GM19025 (cell line): ENCODE measurements around the gene ATOSB.
A peak's percentile ranks its signal among the peaks of the same experiment; 100 is the strongest.
"Not testable (repeated sequence)": the region's sequence is repeated elsewhere in the genome, so short reads cannot be mapped to it uniquely, and the experiment has no call there.

Experiments used
- ATAC-seq: cut with Tn5 transposase; IDR thresholded peaks from one replicate; pipeline ENCODE4 v1.9.1; 2021; ENCODE audit warnings: mild to moderate bottlenecking, low read depth, moderate library complexity; ENCODE audit not compliant: unreplicated experiment

ATOSB gene, protein sequence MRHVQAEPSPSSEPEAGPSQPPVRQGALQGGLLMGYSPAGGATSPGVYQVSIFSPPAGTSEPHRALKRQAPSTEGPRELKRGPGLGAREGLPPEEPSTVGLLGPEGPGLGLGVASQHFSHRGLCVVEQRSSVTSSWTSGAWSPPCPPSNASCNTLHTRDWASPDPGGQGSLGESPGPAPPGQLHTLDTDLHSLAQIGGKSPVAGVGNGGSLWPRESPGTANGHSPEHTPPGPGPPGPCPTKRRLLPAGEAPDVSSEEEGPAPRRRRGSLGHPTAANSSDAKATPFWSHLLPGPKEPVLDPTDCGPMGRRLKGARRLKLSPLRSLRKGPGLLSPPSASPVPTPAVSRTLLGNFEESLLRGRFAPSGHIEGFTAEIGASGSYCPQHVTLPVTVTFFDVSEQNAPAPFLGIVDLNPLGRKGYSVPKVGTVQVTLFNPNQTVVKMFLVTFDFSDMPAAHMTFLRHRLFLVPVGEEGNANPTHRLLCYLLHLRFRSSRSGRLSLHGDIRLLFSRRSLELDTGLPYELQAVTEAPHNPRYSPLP

DNA sequence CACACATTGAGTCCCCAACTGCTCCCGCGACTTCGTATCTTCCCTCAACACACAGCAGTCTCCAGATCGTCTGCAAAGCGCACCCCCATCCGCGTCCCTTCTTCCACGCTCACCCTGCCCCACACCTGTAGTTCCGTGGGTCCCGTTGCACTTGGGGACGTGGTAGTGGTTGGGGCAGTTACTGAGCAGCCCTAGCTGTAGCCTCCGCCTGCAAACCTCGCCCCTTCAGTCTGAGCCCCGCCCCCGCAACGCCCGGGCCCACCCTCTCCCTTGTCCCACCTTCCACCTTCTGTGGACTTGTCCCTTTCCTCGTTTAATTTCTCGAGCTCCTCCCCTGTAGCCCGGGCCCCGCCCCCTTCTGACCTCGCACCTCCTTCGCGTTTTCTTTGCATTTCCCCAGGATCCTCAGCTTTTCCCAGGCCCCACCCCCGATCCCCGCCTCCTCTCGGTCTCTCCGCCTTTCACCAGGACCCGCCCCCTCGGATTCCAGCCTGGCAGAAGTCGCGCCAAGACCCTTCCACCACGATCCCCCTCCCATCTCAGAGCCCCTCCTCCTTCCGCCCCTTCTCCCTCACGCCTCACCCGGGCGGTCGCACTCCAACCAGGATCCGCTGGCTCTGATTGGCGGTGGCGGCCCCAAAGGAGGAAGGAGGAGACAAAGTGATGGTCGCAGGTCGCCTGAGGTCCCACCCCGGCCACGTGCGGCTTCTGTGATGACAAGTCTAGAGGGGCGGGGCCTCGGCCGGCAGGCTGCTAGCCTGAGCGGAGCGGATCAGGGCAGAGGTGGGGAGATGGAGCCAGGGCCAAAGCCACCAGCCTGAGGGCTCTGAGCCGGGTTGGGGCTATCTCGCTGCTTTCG is at the start of gene ATOSB:
Gene ATOSB, minus strand, starts transcription at position 183 of the 859 bp plus-strand sequence. CDS start 7,588 bp downstream, outside the sequence.
- peak; percentile 46 for ATAC-seq

DNA sequence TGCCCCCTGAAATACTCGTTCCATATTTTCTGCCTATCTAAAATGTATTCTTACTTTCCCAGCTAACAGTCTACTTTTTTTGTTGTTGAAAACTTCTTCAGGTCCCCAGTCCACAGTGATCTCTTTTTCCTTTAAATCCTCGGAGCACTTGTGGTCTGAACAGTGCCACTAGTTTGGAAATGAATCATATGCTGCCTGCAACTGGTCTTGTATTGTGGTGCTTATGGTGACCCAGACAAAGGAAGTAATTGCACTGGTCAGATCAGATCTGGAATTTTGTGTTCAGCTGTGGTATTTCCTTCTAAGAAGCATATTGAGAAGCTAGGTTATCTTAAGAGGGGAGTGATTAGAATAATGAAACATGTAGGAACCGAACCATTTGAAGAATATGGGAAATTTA is 49.0 kb upstream of the ATOSB start:
- no peak for ATAC-seq

DNA sequence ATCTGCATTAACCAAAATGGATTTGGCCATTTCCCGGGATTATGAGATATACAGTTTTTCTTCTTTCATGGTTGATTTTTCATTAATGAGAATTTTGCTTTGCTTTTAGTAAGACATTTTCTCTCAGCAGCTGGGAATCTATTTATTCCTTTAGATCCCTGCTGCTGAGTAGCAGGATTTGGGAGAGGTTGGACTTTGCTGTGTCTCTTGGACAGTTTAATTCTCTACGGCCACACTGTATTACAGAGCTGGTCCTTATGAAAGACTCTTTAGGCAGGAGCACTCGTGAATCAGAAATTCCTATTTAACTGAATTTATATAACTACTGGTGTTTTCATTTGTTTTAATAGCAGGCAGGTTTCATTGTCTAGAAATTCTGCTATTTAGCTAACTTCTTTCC is 47.8 kb upstream of the ATOSB start:
- no peak for ATAC-seq

DNA sequence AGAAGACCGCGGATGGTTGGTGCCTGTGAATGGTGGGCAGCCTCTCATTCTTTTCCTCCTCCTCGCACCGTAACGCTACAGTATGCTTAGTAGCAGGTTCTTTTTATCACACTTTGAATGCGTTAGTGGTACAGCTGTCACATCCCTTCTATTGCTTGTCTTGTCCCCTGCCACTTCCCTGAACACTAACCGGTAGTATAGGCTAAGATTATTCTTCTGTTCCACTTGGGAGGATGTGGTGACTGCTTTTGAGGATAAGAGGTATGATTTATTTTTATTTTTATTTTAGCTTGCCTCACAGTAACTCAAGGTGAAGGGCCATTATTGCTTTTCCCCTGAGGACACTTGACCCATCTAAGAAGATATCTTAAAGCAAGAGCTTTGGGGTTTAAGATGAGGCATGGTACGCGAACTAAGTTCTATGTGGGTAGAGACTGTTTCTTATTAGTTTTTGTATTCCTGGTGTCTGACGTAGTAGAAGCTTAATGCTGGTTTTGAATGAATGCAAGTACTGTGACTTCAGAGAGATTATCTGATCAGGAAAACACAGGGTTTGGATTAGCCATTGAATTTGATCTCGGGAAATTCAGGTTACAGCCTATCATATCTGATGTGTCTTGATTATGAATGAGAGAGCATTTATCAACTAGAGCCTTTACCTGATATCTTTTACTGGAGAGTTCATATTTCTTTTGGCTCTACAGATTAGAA is 47.1 kb upstream of the ATOSB start:
- no peak for ATAC-seq

DNA sequence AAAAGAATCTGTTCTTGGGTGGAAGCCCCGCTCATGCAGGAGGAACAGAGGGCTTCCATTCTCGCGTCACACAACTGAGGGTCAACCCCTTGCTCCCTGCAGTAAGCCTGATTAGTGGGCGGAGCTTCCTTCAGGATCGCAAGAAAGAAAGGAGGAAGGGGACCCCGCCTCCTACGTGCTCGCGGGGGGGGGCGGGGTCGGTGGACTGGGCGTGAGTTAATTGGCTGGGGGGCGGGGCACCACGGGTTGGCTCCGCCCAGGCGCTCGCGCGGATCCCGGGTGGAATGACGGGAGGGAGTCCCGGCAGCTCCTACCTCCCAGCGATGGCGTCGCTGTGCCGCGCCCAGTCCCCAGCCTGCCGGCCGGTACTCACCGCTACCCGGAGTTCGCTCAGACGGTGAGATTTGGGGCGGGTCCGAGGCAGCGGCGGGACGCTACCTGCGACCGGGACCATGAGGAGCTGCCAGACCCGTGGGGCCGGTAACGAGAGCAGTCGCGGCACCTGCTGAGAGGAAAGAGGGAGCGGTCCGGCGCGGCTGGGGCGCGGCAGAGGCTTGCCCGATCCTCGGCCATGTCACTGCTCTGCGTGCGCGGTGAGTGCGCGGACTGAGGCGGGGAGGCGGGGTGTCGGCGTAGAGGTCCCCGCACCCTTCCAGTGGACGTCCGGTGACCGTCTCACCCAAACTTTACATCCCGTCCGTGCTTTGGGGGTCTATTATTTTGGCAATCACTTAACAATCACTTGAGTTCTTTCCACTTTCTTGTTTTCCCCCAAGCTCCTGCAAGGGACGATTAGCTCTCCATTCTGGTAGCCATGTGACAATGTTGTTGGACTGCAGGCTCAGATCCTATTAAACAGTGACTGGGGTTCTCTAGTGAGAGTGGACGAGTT is 46.3 kb upstream of the ATOSB start, which contains the start of gene UNC13B:
Gene UNC13B, plus strand, starts transcription at position 297 of the 892 bp plus-strand sequence. Its CDS starts 275 bp downstream, at position 572.
- ATAC-seq, result peak; percentile 66

DNA sequence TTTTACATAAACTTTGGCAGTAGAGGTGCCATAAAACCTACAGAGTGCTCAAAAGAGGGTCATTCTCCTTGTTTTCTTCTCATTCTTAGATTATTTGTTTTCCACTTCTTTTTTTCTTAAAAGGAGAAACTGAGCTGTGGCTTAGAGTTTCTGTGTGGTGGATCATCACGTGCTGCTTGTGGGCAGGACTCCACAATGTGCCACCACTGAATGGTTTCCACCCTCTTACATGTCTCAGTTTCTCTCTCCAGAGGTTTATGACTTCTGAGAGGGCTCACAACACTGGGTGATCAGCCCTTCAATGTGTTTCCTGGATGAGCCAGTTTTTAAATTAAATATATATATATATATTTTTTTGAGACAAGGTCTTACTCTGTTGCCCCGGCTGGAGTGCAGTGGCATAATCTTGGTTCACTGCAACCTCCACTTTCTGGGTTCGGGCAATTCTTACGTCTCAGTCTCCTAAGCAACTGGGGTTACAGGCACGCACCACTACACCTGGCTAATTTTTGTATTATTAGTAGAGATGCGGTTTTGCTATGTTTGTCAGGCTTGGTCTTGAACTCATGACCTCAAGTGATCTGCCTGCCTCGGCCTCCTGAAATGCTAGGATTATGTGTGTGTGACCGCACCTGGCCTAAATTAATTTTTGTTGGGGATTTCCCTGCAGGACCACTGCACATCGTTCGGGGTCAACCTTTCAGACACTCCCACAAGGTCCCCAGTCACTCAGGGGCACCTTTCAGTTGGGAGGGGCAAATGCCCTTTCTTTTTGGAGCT is 43.0 kb upstream of the ATOSB start:
- ATAC-seq, result no peak

DNA sequence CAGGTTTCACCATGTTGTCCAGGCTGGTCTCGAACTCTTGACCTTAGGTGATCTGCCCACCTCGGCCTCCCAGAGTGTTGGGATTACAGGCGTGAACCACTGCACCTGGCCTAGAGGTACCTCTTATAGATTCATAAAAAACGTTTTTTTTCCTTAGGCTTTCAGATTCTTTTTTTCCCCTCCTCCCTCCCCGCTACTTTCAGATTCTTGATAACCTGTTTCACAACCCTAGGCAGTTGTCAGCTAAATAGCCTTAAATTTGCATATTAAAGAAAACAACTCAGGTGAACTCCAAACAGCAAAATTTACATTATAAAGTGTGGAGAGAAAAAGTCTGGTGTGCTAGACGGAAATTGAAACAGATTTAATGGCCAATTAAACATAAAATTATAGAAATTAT is 42.2 kb upstream of the ATOSB start:
- ATAC-seq, result not testable (repeated sequence)

DNA sequence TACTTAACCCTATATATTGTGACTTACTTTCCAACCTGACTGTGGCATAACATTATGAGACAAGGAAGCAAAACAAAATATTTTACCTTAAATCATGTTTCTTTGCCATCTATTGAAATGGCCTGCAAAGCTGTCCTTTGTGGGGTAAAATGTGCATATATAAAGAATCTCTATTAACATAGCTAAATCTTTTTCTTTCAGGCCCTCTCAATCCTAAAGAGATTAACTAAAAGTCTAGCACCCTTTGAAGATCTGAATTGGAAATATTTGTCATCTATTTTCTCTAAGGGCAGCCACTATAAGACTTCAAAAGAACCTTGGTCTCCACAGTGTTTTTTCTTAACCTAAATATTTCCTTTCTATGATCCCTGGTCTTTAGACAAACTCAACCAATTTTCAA is 41.1 kb upstream of the ATOSB start:
- ATAC-seq, result no peak

DNA sequence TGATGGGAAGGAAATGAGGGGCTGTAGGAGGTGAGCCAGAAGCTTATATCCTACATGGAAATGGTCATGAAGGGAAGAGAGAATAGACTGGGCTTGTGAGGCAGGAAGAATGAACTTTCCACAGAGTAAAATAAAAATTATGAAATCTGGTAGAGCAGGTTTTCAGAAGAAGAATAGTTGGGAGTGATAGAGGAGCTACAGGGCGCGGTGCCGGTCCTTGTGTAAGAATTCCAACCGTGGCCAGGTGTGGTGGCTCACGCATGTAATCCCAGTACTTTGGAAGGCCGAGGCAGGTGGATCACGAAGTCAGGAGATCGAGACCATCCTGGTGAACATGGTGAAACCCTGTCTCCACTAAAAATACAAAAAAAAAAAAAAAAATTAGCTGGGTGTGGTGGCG is 37.3 kb upstream of the ATOSB start:
- no peak for ATAC-seq

DNA sequence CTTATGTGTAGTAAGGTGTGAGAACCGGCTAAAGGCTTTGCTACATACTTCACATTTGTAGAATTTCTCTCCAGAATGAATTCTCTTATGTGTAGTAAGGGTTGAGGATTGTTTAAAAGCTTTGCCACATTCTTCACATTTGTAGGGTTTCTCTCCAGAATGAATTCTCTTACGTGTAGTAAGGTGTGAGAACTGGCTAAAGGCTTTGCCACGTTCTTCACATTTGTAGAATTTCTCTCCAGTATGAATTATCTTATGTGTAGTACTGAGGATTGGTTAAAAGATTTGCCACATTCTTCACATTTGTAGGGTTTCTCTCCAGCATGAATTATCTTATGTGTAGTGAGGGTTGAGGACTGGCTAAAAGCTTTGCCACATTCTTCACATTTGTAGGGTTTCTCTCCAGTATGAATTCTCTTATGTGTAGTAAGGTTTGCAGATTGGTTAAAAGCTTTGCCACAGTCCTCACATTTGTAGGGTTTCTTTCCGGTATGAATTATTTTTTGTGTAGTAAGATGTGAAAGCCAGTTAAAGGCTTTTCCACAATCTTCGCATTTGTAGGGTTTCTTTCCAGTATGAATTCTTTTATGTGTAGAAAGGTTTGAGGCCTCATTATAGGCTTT is 32.4 kb upstream of the ATOSB start:
- ATAC-seq, result not testable (repeated sequence)

DNA sequence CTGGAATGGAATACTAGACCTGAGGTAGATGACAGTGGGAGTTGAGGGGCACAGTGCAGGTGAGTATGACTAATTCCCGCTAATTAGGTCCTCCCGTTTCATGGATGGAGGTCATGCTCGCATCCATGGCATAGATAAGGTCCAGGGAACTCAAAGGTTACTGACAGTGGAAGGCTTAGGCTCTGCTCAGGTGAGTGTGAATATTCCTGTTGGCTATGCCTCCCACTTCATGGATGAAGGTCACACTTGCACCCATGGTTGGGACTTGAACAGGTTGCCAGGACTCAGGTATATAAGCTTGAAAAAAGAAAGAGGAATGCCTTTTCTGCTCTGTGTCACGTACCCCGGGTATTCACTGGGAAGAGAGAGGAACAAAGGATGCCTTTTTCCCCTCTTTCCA is 26.4 kb upstream of the ATOSB start:
- no peak for ATAC-seq

DNA sequence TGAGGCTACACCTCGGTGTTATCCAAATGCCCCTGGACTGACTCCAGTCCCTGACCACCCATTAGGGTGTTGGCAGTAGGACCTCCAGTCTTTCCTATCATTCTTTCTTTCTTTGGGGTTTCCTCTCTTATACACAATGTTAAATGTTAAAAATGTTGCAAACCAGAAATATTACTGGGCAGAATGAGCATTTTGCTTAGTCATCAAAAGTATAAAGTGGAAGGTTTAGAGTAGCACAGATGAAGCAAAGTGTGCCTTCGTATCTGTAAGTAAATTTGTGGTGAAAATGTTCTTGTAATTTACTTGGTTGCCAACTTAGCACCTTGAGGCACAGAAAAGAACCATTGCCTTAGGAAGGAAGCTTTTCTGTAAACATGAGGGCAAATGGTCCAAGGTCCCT is 24.4 kb upstream of the ATOSB start:
- no peak for ATAC-seq

DNA sequence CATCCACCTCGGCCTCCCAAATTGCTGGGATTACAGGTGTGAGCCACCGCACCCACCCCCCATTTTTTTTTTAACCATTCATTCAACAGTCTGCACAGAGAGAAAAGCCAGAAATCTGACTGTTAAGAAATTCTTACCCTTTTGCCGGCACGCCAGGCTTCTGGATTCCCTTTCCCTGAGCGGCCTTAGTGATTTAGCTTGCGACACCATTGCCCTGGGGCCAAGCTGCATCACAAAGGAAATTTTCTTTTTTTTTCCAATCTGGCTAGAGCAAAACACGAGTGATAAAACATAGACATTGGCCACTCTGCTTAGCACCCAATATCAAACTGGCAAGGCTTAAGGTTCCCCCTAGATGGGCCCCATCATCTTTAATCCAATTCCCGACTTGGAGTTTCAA is 21.2 kb upstream of the ATOSB start:
- no peak for ATAC-seq

DNA sequence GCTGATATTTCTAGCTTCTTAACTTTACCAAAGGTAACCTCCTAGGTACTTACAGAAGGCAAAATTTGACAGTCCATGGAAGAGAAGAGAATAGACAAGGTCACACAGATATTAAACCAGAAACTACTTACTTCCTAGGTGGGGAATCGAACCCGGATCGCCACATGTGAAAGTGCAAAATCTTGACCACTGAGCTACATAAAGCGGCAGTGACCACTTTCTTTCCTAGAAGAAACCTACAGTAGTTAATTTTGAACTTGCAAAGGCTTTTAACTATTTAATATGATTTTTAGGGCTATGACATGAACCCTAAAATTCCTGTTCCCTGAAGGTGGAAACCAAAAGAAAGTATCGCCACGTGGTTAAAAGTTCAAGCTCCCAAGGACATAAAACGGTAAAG is 20.3 kb upstream of the ATOSB start:
- no peak for ATAC-seq

DNA sequence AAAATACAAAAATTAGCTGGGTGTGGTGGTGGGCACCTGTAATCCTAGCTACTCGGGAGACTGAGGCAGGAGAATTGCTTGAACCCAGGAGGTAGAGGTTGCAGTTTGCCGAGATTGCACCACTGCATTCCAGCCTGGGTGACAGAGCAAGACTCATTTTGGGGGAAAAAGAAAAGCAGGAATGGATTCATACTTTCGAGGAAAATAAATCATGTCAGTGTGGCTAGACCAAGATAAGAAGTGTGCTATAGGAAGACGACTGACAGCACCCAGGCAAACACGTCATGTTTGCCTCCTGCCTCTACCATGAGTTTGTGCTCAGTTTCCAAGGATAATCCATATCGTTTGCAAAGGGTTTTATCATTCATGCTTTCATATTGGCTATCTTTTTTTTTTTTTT is 19.3 kb upstream of the ATOSB start:
- ATAC-seq, result no peak

DNA sequence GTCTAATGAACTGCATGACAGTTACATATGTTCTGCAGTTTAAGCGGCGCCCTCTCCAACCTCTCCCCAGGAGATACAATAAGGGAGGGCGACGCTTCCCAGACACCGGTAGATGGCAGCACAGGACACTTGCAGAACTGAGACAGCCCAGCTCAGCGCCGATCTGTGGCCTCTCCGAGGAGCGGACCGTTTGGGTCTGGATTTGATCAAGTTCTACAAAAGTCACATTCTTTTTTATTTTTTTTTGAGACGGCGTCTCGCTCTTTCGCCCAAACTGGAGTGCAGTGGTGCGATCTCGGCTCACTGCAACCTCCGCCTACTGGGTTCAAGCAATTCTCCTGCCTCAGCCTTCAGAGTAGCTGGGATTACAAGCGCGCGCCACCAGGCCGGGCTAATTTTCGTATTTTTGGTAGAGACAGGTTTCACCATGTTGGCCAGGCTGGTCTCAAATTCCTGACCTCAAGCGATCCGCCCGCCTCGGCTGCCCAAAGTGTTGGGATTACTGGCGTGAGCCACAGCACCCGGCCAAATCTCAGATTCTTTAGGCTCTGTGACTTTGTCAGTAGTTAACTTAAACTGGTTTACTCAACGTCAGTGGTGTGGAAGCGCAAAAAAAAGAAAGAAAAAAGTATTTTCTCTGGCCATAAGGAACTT is 1.4 kb upstream of the ATOSB start:
- peak; percentile 38 for ATAC-seq

DNA sequence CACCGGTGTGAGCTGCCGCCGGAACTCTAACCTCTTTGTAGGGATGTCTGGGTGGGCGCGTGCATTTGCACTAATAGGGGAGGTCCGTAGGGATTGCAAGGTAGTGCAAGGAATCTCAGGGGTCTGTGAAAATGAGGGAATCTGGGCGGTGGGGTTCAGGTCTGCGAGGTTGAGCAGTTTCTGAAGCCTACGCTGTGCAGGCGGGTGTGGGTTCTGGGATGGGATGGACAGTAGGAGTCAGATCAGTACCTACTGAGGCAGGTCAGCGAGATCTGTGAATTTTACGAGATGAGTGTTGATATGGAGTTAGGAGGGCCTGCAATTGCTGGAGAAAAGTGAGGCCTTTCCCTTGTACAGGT is 856 bp upstream of the ATOSB start:
- ATAC-seq, result no peak
